Measurements from ENCODE around the gene CA12. TPM values are rescaled to one million over a fixed set of nuclear protein-coding genes. Genes with fewer than 3 reads are reported as not detected.

The CA12 gene
- total and polyA plus RNA-seq, 2 of the 8 experiments (the other 6 are each of a cell fraction or from before 2014, with no cell fraction given): 4.7 to 4.9 TPM

DNA sequence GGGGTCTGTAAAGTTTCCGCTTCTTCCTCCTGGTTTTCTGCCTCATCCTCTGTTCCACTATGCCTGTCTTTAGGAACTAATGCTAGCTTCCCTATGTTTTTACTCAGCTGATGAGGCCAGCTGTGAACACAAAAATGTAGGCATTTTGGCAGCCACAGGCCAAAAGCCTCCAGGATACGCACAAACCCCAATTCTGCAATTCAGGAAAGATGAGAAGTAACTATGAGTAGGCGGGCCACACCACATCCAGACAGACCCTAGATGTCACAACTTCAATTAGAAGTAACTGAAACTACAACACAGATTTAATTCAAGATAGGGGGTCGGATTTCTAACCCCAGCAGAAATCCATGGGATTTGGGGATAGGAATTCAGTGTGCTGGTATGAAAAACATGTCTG is 11.9 kb downstream of the CA12 start:
- H3K18ac ChIP-seq (ENCODE audit: extremely low read depth, low read length): no peak overlapping the region
- H3K4ac ChIP-seq (replicated peaks; ENCODE audit: insufficient read length, low read depth, low read length): no peak overlapping the region
- no peak overlapping the region for H3K56ac ChIP-seq (replicated peaks; ENCODE audit: insufficient read length, low read depth, low read length)
- no peak overlapping the region for H4K5ac ChIP-seq (ENCODE audit: insufficient read length, low read depth, low read length)
- no peaks in the 10 kb centered on the region for H3K23me2 ChIP-seq (ENCODE audit: low read depth, low read length)
- no peak for DNase-seq (ENCODE audit: low read depth in 1 of 2, low spot score in 2 of 2)
- H3K79me1 ChIP-seq (ENCODE audit: low read depth, low read length): no peaks in the 10 kb centered on the region
- no peak overlapping the region for H3K9ac ChIP-seq (replicated peaks in 1 of 4; ENCODE audit: extremely low read depth in 1 of 4, low read depth in 3 of 4, low read length in 3 of 4)
- H2BK5ac ChIP-seq (ENCODE audit: low read depth, low read length): no peak overlapping the region
- no peak overlapping the region for H2AK5ac ChIP-seq (ENCODE audit: low read depth, low read length)
- H2BK120ac ChIP-seq (replicated peaks; ENCODE audit: low read depth, low read length): no peak overlapping the region
- no peak overlapping the region for H3K4me3 ChIP-seq (ENCODE audit: extremely low read depth in 1 of 4, insufficient read depth in 2 of 4, low read depth in 3 of 4, low read length in 4 of 4)
- ChIA-PET POLR2A (ENCODE audit: partially characterized antibody) (interaction anchor here (0.6 to 0.9 kb wide), 2 partner anchors 13 to 142 kb away, joined by 3 to 4 read pairs; partner anchors contain the start of gene CA12), CTCF (ENCODE audit: partially characterized antibody) (interaction anchor here (0.6 kb wide), 2 partner anchors 11 to 52 kb away, joined by 3 to 4 read pairs; no protein-coding TSS in a partner anchor)
- no peaks in the 10 kb centered on the region for H3K9me3 ChIP-seq (ENCODE audit: insufficient read depth in 2 of 2, low read depth in 1 of 2, low read length in 1 of 2)
- H3K14ac ChIP-seq (ENCODE audit: insufficient read length): no peak overlapping the region
- H2BK12ac ChIP-seq (ENCODE audit: low read depth, low read length): no peak overlapping the region
- H3K27ac ChIP-seq (ENCODE audit: low read depth, low read length): no peak overlapping the region
- H3K4me2 ChIP-seq (ENCODE audit: insufficient read depth in 1 of 2, low read depth in 2 of 2, low read length in 2 of 2): no peak overlapping the region; a peak in 1 of 4 replicates
- no peak overlapping the region for H4K91ac ChIP-seq (replicated peaks; ENCODE audit: insufficient read length, low read length)
- no peak for FAIRE-seq
- no peaks in the 10 kb centered on the region for H3K79me2 ChIP-seq (ENCODE audit: control insufficient read depth in 1 of 2, insufficient read depth in 2 of 2, low read length in 2 of 2)
- no peak overlapping the region for H2BK15ac ChIP-seq (ENCODE audit: low read length)
- no peak overlapping the region for H2AFZ ChIP-seq (ENCODE audit: low read length)
- H3K27me3 ChIP-seq (replicated peaks in 1 of 4; ENCODE audit: control insufficient read depth in 3 of 4, extremely low read depth in 1 of 4, insufficient read depth in 3 of 4, low read length in 3 of 4): no peaks in the 10 kb centered on the region
- 90% methylated on average over 4 of the region's 4 CpGs; no CpG with 5 or more reads in 1 of the 2 experiments for WGBS, 2 experiments (ENCODE audit: extremely low coverage in 1 of 2, insufficient coverage in 1 of 2, insufficient read length in 1 of 2, insufficient replicate concordance in 2 of 2, low coverage in 1 of 2, low lambda C conversion rate in 2 of 2, missing lambda C conversion rate in 1 of 2)
- H4K20me1 ChIP-seq (replicated peaks in 1 of 2; ENCODE audit: control insufficient read depth in 1 of 2, insufficient read depth in 2 of 2, low read length in 2 of 2): no peaks in the 10 kb centered on the region
- peaks cover 0 to 10% (median 3%) of the 10 kb centered on the region in 4 experiments; a peak in 5 of 7 replicates for H3K4me1 ChIP-seq (replicated peaks in 1 of 4; ENCODE audit: control insufficient read depth in 3 of 4, insufficient read depth in 4 of 4, low read length in 3 of 4)
- H3K23ac ChIP-seq (ENCODE audit: insufficient read length): no peak overlapping the region
- H2BK20ac ChIP-seq (ENCODE audit: low read length): no peak overlapping the region
- no peaks in the 10 kb centered on the region for H3K36me3 ChIP-seq (ENCODE audit: control insufficient read depth in 2 of 4, insufficient read depth in 4 of 4, low read length in 3 of 4)
- no peak overlapping the region for H4K8ac ChIP-seq (ENCODE audit: extremely low read depth, insufficient read depth, low read length)
- no peak for TF ChIP-seq EP300 (IDR thresholded peaks at IDR 0.05; ENCODE audit: borderline replicate concordance in 1 of 2, low read depth in 2 of 2, low read length in 2 of 2)
- TF ChIP-seq POU5F1 (IDR thresholded peaks at IDR 0.05; ENCODE audit: low read depth, low read length): no peak
- no peak for TF ChIP-seq EZH2 (IDR thresholded peaks at IDR 0.05; ENCODE audit: low read depth, low read length, severe bottlenecking)
- TF ChIP-seq NANOG (IDR thresholded peaks at IDR 0.05; ENCODE audit: insufficient read depth, low read depth, low read length, poor library complexity, severe bottlenecking): no peak
- no peak for TF ChIP-seq TEAD4 (IDR thresholded peaks at IDR 0.05; ENCODE audit: low read depth, low read length)
- TF ChIP-seq BRCA1 (IDR thresholded peaks at IDR 0.05; ENCODE audit: low read depth, low read length): no peak
- TF ChIP-seq, protein P1, sequence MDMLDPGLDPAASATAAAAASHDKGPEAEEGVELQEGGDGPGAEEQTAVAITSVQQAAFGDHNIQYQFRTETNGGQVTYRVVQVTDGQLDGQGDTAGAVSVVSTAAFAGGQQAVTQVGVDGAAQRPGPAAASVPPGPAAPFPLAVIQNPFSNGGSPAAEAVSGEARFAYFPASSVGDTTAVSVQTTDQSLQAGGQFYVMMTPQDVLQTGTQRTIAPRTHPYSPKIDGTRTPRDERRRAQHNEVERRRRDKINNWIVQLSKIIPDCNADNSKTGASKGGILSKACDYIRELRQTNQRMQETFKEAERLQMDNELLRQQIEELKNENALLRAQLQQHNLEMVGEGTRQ (IDR thresholded peaks at IDR 0.05; ENCODE audit: low read length): no peak
- TF ChIP-seq KDM5A (IDR thresholded peaks at IDR 0.05; ENCODE audit: low read length): no peak
- TF ChIP-seq EGR1 (IDR thresholded peaks at IDR 0.05; ENCODE audit: borderline replicate concordance, low read depth, low read length): no peak
- no peak for TF ChIP-seq CEBPB (IDR thresholded peaks at IDR 0.05; ENCODE audit: low read depth, low read length)
- no peak for TF ChIP-seq JUN (IDR thresholded peaks at IDR 0.05; ENCODE audit: low read depth, low read length)
- no peak for TF ChIP-seq BCL11A (IDR thresholded peaks at IDR 0.05; ENCODE audit: low read depth in 2 of 2, low read length in 2 of 2)
- TF ChIP-seq RNF2 (IDR thresholded peaks at IDR 0.05; ENCODE audit: borderline replicate concordance, low read depth, low read length, missing control alignments, poor library complexity, severe bottlenecking): no peak
